Inflammatory macrophage treated with lipopolysaccharide for 1 hour (primary cell): Measurements from ENCODE around the gene GALC.
"Not testable (repeated sequence)": the region's sequence is repeated elsewhere in the genome, so short reads cannot be mapped to it uniquely, and the experiment has no call there.

Experiments
- DNase-seq, 2 donors: peaks; one replicate each; pipeline ENCODE4 v3.0.0-alpha.2; 2020 to 2022

Gene GALC

DNA sequence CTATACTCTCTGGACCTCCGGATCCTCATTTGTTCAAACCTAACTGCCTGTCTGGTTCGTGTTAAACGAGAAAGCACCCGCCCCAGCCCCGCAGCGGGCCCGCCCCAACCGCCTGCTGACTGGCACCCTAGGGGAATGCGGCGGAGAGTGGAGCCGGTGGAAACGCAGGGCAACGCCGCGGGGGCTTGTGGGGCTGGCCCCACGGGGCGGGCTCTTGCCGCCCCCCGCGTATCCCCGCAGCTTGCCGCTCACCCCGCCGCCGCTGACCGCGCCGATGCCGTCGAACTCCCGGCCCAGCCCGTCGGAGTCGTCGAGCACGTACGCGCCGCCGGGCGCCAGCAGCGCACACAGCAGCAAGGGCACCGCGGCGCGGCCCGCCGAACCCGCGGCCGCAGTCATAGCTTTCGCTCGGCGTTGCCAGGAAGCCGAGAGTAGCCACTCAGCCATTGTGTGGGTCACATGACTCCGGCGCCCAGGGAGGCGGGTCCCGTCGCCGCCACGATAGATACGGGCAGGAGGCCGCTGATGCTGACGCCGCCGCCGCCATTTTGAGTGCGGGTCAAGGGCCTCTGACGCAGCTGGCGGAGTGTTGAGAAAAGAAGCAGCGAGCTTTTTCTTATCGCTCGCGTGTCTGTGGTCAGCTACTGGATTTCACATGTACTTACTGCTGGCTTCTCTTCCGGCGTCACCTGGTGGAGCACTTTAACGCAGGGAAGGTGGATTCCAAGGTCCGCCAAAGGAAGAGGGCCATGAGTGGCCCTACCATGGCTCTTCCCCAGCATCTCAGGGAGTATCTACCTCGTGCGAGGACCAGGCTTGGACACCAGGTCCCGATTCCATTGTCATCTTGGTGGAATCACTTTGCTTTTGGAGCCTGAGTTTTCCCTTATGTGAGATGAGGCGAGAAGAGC lies at the start of gene GALC:
Gene GALC (minus strand): TSS at position 465 of the 911 bp plus-strand sequence. CDS start 18 bp downstream, at position 447.
- DNase-seq, result peak; percentile 92

DNA sequence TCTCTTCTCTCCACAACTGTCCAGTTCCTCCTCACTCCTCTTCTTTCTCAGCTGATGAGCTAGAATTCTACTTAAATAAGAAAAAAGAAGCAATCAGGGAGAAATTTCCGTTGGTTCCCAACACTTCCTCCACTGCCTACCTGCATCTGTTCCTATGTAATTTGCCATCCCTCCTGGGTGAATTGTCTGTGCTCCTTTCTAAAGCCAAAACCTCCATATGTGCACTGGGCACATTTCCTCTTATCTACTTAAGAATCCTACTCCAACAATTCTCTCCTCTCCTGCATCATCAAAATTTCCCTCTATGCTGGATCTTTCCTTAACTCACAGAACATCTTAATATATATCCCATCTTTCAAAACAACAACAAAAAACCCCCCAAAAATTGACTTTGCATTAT lies 47.2 kb upstream of the GALC start:
- no peak for DNase-seq

DNA sequence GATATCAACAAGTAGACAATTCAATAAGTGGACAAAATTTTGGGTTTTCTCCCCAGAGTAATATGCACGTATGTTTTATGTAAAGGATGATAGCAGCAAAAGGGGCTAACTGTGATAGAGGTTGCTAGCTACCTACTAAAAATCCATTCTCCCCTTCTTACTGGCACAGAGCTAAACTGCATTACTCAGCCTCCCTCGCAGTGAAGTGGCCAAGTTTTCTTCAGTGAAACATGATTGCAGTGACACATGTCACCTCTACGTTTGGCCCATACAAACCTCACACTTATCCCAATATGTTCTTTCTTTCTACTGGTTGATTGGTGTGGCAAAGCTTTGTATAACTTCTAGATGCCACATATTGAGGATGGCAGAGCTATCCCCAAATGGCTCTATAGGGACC lies 46.2 kb upstream of the GALC start:
- DNase-seq, result no peak

DNA sequence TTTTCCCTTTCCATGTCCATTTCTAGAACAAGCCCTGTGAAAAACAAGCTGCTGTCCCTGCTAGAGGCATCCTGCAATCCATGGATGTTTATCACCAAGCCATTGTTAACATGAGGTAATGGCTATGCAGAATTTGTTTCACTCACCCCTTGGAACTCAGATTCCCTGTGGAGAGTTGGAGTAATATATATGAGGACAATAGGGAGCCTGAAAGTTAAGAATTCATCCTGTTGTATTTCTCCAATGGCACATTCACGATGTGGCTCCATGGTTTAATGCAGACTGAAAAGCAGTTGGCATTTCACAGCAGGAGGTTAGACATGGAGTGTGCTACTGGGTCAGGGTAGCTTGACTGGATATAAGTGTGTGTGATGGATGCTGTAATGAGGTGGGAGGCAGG lies 44.3 kb upstream of the GALC start:
- DNase-seq, result no peak

DNA sequence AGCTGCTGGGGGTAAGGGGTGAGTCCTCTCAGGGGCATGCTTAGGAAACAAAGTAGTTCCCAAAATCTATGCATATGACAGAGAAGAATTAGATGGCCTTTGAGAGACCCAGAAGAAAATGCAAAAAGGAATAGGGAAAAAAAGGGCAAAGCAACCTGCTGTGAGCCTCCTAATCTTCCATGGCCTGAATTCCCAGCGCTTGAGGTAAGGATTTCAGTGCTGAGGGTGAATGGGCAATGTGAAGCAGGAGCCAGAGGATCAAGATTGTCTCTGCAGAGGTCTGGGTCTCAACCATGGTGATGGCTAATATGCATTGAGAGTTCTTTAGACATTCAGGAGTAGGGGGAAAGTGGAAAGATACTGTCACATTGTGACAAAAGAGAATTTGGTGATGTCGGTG lies 43.4 kb upstream of the GALC start:
- no peak for DNase-seq

DNA sequence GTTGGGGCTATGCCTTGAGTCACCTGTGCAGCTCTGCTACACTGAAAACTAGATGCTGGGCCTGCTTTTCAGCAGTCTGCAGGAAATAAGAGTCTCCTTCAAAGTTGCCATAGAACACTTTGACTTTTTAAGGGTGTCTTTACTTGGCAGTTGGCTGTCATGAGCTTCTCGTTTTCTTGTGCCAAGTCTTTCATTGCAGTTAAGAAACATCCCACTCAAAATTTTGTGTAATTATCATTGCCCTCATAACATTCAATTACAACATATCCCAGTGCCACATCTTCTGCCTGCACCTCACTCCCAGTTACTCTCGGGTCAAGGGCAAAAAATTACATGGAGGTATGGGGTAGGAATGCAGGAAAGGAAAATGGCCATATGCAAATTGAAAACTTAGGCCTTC lies 41.1 kb upstream of the GALC start:
- DNase-seq, result peak; percentile 41 to 66

DNA sequence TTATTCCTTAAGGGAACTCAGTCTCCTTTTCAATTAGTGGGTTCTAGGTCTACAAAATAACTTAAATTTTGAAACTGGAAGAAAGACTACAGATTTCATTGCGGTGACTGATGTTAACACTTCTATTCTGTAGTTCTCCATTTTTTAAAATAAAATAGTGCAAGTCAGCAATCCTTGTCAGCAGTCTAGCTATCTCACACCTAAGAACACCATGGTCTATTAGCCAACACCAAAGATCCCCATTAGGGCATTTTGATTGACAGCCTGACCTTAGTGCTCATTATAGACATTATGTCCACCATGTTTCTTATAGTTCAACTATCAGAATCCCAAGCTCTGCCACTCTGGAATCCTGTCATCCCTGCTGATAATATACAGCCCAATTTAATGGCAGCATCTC lies 39.4 kb upstream of the GALC start:
- peak in 1 of 2 donors; percentile 31 for DNase-seq

DNA sequence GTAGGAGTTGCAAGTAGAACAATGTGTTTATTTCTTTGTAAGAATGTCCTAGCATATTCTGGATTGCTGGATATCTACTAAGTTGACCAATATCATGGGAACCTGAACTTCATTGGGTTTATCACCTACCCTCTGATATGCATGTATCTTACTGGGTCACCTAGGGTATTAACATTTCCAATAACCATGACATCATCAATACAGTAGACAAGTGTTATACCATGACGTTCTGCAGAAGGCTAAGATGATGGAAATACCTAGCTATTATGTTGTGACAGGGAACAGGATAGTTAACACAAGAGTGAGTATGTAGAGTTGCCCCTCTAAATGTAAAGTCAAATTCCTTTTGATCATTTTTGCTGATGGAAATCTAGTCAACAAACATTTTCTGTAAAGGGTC lies 37.9 kb upstream of the GALC start:
- DNase-seq, result no peak

DNA sequence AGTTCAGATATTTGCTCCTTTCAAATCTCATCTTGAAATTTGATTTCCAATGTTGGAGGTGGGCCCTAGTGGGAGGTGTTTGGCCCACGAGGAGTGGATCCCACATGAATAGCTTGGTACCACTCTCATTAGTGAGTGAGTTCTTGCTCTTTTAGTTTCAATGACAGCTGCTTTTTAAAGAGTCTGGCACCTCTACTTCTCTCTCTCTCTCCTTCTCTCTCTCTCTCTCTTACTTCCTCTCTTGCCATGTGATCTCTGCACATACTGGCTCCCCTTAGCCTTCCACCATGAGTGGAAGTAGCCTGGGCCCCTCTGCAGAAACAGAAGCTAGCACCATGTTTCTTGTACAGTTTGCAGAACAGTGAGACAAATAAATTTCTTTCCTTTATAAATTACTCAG lies 37.1 kb upstream of the GALC start:
- no peak for DNase-seq

DNA sequence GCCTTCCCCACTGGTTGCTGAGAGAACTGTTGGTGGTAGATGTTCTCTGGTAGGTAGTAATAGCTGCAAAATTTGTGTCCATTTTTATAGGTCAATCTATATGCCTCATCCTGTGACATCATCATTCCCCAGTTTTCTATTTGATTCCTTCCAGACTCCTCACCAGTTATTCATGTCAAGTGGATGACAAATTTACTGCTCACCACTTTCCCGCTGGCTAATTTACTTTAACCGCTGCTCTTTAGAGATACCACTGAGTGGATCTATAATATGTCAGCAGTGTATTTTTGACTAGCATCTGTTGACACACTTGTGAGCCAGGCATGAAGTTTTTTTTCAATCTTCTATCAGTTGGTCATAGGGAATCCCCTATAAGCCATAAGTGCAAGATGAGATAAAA lies 36.5 kb upstream of the GALC start:
- no peak for DNase-seq

DNA sequence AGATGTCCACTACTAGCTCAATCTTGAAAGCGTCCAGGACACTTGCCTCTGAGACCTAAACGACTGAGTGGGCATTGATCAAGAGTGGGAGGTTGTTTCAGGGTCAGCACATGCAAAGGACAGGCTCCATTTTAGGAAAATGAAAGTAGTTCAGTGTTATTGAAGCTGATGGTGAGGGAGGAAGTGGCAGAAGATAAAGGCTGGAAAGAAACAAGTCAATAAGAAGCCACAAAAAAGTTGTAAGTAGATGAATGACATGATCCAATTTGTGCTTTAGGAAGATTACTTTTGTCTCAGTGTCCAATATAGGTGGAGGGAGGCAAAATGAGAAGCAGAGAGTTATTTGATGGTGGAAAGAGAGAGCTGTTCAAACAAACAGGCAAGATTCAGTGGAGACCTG lies 33.9 kb upstream of the GALC start:
- DNase-seq, result no peak

DNA sequence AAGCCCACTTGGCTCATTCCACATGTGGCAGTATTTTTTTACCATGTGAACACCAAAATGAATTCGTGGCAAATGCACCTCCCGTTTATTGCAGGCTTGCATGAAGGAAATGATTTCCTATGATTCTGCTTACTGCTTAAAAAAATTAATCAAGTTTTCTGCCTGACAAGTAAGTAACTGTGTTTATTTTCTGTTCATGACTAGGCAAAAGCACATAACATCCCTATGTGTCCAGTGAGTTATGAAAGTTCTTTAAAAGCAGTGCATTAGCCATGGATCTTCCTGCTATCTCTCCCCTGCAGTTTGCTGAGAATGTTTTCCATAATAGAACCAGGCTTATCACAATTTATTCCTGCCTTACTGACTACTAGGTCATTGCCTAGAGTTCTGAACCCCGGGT lies 32.3 kb upstream of the GALC start:
- no peak for DNase-seq

DNA sequence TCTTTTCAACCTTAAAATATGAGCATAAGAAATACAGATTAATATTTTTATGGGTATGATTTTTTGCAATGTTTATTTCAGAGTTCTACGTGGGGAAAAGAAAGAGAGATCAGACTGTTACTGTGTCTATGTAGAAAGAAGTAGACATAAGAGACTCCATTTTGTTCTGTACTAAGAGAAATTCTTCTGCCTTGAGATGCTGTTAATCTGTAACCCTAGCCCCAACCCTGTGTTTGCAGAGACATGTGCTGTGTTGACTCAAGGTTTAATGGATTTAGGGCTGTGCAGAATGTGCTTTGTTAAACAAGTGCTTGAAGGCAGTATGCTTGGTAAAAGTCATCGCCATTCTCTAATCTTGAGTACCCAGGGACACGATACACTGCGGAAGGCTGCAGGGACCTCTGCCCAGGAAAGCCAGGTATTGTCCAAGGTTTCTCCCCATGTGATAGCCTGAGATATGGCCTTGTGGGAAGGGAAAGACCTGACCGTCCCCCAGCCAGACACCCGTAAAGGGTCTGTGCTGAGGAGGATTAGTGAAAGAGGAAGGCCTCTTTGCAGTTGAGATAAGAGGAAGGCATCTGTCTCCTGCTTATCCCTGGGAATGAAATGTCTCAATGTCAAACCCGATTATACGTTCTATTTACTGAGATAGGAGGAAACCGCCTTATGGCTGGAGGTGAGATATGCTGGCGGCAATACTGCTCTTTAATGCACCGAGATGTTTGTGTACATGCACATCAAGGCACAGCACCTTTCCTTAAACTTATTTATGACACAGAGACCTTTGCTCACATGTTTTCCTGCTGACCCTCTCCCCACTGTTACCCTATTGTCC lies 31.5 kb upstream of the GALC start:
- not testable (repeated sequence) for DNase-seq

DNA sequence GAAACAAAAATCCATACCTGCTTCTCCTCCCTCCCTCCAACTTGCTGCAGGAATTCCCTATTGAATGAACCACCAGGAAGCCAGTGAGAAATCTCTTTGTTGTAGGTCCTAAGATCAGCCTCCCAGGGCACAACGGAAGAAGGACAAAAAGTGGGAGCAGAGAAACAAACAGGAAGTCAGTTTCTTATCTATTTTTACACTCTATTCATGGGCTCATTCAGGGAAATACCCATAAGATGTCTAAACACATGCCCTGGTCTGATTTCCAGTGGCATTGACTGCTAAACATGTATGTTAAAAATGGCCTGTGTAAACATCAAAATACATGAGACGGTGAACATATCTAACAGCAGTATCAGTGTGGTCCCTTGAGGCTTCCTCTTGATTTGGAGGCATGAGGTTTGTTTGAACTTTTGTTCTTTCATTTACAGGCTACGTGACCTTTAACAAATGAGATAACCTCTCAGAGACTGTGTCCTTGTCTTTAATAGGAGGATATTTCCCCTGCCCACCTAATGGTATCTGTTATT lies 30.7 kb upstream of the GALC start:
- peak in 1 of 2 donors; percentile 29 for DNase-seq

DNA sequence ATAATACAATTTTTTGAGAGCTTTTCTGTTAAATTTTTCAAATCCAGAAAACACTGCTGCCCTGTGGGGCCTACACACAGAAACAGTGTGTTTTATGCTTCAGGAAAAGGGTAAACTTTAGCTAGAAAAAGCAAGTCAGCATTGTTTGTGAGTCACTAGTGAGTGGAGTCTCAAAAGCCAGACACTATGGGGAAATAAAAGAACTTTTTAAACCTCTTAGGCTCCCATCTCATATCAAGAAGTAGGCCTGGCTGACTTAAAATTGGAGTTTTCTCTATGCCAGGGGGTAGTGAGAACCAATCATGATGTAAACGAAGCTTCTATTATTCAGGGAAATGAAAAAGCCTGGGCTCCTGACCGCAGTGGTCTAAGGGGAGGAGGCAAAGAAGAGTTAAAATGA lies 24.6 kb upstream of the GALC start:
- DNase-seq, result peak; percentile 66 to 80

DNA sequence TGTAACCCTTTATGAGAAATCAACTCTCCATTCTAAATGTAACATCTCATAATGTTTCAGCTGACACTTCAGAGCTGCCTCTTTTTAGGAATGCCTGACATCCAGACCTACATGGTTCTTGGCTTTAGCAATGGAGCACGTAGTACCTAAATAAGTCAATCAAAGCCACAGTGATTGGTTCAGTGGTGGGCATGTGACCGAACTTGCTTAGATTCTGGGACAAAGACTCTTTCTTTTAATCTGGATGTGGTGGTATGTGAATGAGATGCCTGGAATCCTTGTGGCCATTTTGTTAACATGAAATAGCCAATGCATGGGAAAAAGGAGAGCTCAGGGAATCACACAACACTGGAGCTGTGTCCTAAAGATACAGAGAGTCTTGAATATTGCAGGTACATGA lies 23.8 kb upstream of the GALC start:
- DNase-seq, result no peak

DNA sequence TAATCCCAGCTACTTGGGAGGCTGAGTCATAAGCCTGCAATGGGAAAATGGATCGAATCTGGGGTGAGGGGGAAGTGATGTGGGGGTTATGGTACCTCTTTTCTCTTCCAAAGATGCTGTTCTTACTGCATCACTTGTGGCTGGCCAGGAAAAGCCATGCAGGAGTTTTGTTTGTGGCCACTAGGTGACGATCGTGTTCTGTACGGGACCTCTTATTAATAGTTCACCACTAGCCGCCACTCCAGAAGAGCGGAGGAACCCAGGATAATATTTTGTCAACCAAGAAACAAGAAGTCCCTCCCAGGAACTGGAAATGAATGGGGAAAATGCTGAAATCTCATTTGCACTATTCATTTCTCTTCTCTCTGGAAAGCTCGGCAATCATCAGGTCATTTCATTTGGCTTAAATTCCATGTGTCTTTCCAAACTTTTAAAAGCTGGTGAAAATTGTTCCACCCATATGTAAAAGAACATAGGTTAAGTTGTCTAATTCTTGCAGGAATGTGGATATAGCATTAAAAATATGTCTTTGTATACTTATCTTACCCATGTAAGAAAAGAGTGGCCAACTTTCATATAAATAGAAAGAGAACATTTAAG lies 20.9 kb upstream of the GALC start:
- peak; percentile 84 to 92 for DNase-seq

DNA sequence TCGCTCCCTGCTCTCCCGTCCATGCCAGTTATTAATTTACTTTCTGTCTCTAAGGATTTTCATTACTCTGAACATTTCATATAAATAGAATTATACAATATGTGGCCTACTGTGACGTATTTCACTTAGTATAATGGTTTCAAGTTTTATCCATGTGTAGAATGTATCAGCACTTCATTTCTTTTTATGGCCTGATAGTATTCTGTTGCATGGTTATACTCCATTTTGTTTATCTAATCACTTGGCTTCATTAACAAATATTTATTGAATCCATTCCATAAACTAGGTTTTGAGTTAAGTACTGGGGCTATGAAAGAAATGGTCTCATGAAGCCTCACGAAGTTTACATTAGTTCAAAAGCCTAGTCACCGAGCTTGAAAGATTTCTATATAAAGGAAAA lies 19.5 kb upstream of the GALC start:
- no peak for DNase-seq

DNA sequence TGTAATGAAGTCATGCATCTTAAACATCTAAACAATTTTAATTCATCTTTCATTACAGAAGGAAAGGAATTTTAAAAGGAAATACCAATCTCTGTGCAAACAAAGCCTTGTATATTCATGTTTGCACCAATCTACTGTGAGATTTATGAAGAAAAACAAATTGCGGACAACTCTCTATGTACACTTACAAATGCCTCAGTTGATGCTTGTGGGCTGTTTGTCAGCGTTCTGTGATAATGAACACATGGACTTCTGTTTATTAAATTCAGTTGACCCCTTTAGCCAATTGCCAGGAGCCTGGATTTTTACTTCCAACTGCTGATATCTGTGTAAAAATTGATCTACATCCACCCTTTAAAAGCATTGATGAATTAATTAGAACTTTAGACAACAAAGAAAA lies 17.3 kb upstream of the GALC start:
- no peak for DNase-seq

DNA sequence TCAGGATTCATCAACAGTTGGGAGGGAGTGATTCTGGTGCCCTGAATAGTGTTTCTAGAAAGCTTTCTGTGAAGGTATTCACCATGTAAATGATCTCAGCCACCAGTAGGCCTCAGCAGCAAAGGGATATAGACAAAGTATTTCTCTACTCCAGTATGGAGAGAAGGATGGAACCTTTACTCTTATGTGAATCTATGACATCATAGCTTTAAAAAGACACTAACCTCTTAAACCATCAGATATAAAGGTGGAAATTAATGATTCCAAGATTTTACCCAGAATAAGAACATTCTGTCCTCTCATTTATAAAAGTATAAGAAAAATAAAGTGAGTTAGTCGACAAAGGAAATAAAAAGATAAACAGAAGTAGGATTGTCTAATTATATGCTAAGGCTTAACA lies 16.5 kb upstream of the GALC start:
- DNase-seq, result no peak

DNA sequence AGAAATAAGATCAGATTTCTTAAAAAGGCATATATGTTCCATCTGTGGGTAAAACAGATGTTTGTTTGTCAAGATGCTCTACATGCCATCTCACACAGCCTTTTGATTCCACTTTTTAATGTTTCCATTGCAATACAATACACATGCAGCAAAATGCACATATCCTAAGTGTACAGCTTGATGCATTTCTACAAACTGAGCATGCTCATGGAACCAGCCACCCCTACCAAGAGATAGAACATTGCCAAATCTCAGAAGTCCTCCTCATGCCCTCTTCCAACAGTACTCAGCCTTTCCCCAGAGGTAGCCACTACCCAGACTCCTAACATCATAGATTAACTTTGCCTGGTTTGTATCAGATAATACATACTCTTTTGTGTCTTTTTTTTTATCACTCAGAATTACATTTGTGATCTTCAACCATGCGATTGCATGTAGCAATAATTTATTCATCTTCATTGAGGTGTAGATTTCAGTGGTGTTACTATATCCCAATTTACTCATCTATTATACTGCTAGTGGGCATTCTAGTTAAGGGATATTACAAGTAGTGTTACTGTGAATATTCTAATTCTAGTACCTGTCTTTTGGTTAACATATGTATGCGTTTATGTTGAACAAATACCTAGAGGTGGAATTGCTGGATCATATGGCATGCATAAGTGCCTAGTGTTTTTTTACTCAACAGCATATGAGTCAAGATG lies 15.2 kb upstream of the GALC start:
- DNase-seq, result no peak

DNA sequence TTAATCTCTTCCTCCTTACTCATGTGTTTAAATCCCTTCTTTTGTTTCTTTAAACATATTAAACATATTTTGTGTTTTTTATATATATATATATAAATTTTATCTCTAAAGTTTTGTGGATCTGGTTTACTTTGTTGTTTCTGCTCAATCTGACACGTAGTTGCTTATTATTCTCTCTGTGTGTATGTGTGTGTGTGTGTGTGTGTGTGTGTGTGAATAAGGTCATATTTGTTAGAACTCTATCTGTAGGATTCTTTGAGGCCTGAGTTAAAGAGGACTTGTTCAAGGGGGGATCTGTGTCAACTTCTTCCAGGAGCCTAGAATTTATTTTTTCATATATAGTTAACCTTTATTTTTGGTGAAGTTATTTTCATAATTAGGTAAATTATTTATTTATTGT lies 14.6 kb upstream of the GALC start:
- DNase-seq, result no peak
